CD4-positive, alpha-beta T cell (primary cell): ENCODE data around the gene CACUL1. TPM values are rescaled to one million over a fixed set of nuclear protein-coding genes. Genes with fewer than 3 reads are reported as not detected.

ENCODE experiments used
- ATAC-seq: fragments of 200-7000 bp; cut with Tn5 transposase; one replicate; pipeline ENCODE4 v1.10.0; 2022; ENCODE audit warnings: mild to moderate bottlenecking; ENCODE audit not compliant: poor library complexity
- CTCF ChIA-PET: fragments of 350-600 bp; sonication (Branson Sonifier 250); formaldehyde crosslinking; loops from one replicate; lab custom pipeline; 2021; ENCODE audit warnings: antibody characterized with exemption, inconsistent platforms; lab: Charles Lee
- POLR2A ChIA-PET: fragments of 350-600 bp; sonication (Branson Sonifier 250); formaldehyde crosslinking; loops from one replicate; lab custom pipeline; 2021; ENCODE audit warnings: antibody characterized with exemption, inconsistent platforms; lab: Charles Lee
- DNase-seq, 14 experiments: peaks; one replicate each; pipeline ENCODE4 v3.0.0-alpha.2; 2013 to 2020; ENCODE audit warnings: mixed read lengths in 2 of 14
- H3K27ac ChIP-seq, 2 donors: one replicate each; pipeline versions ENCODE4 v1.5.1 to v1.7.0; 2013; ENCODE audit warnings: low read length in 2 of 2, low read depth in 1 of 2, mild to moderate bottlenecking in 1 of 2
- H3K27me3 ChIP-seq, 2 experiments: 1 replicate in 1 of 2; 2 replicates in 1 of 2; pipeline versions ENCODE4 v1.6.1 to v1.7.0; 2013; ENCODE audit warnings: low read length in 2 of 2, control low read depth in 1 of 2, mild to moderate bottlenecking in 1 of 2, moderate library complexity in 1 of 2; ENCODE audit not compliant: insufficient read depth in 2 of 2, control insufficient read depth in 1 of 2
- H3K36me3 ChIP-seq: one replicate; pipeline ENCODE4 v1.6.1; 2013; ENCODE audit warnings: low read length, control low read depth; ENCODE audit not compliant: insufficient read depth
- H3K4me1 ChIP-seq: one replicate; pipeline ENCODE4 v1.6.1; 2013; ENCODE audit warnings: low read length, control low read depth; ENCODE audit not compliant: insufficient read depth
- H3K4me3 ChIP-seq: one replicate; pipeline ENCODE4 v1.5.1; 2013; ENCODE audit warnings: mild to moderate bottlenecking, low read length, moderate library complexity
- H3K9me3 ChIP-seq, 2 experiments: 1 replicate in 1 of 2; 2 replicates in 1 of 2; pipeline versions ENCODE4 v1.6.1 to v1.7.0; 2013; ENCODE audit warnings: low read length in 2 of 2, mild to moderate bottlenecking in 2 of 2, control low read depth in 1 of 2, moderate library complexity in 1 of 2; ENCODE audit not compliant: control insufficient read depth in 1 of 2, insufficient read depth in 1 of 2
- H3K27ac Mint-ChIP-seq: one replicate; pipeline ENCODE4 v1.8.0; 2020; ENCODE audit warnings: mixed read lengths
- H3K27me3 Mint-ChIP-seq: one replicate; pipeline ENCODE4 v1.8.0; 2021; ENCODE audit warnings: mixed read lengths
- H3K36me3 Mint-ChIP-seq: one replicate; pipeline ENCODE4 v1.8.0; 2021; ENCODE audit warnings: low read depth, mixed read lengths
- H3K4me1 Mint-ChIP-seq: one replicate; pipeline ENCODE4 v1.8.0; 2021; ENCODE audit warnings: low read depth, mixed read lengths
- H3K4me3 Mint-ChIP-seq: one replicate; pipeline ENCODE4 v1.8.0; 2020; ENCODE audit warnings: mild to moderate bottlenecking, mixed read lengths
- H3K9me3 Mint-ChIP-seq: one replicate; pipeline ENCODE4 v1.8.0; 2020; ENCODE audit warnings: mixed read lengths
- CTCF ChIP-seq: fragments of 200-600 bp; IDR thresholded peaks from one replicate; pipeline ENCODE4 v1.8.0; 2022; ENCODE audit warnings: antibody characterized with exemption, mild to moderate bottlenecking
- intact Hi-C, 2 experiments: fragments of 100-400 bp; cut with DNase I in 1 of 2; cut with micrococcal nuclease in 1 of 2; formaldehyde crosslinking; loops; one replicate each; pipeline versions ENCODE4 v1.15.1 to v1.9.0; 2023 to 2025; cut with DNase I, micrococcal nuclease
- total RNA-seq, 174 experiments: library from RNA in 2 of 174; stranded (reverse) in 2 of 174; gene quantifications; one replicate each; pipeline ENCODE4 v1.2.3 and lab custom pipeline; 2021 to 2026

CACUL1 gene
- total RNA-seq, 2 experiments from 2014 or later = 36.7 to 37.4 TPM

- Mint-ChIP-seq H3K27me3 (no peaks in the 10 kb centered on the region), H3K4me1 (peaks cover 76% of the 10 kb centered on the region), H3K9me3 (no peaks in the 10 kb centered on the region), H3K4me3 (peak overlapping the region; percentile 6), H3K27ac (peak overlapping the region; percentile 80), H3K36me3 (peaks cover 49% of the 10 kb centered on the region)
- ATAC-seq (no peak), DNase-seq (no peak)
- Histone ChIP-seq H3K36me3 (no peaks in the 10 kb centered on the region), H3K27me3 (no peaks in the 10 kb centered on the region), H3K27ac (no peak overlapping the region), H3K4me1 (peaks cover 17% of the 10 kb centered on the region), H3K4me3 (no peak overlapping the region), H3K9me3 (no peaks in the 10 kb centered on the region)
- POLR2A ChIA-PET = interaction anchor here (0.7 kb wide), 1 partner anchor 17 kb away, joined by 5 read pairs; no protein-coding TSS in a partner anchor
- intact Hi-C loops = no loop called here
- CTCF ChIA-PET = interaction anchor here (1.4 kb wide), 1 partner anchor 133 kb away, joined by 3 read pairs; no protein-coding TSS in a partner anchor
- TF ChIP-seq CTCF = no peak
These were observed 53.0 kb downstream of the CACUL1 start for GRCh38 chr10:118701529-118702323.

DNA sequence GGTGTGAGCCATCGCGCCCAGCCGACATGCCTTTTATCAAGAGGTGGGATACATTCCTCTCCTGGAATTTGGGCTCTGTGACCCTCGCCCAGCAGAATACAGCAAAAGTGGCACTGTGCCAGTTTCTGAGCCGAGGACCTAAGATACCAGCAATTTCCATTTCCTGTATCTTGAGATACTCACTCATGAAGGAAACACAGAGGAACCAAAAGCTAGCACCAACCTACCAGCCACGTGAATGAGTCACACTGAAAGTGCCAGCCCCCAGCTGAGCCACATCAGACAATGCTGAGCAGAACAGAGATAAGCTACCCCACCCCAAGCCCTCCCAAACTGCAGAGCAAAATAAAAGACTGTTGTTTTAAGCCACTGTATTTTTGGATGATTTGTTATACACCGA is 56.3 kb downstream of the CACUL1 start:
- Mint-ChIP-seq H3K27me3 (no peaks in the 10 kb centered on the region), H3K9me3 (no peaks in the 10 kb centered on the region), H3K36me3 (peaks cover 44% of the 10 kb centered on the region), H3K27ac (peak overlapping the region; percentile 80), H3K4me3 (peak overlapping the region; percentile 71), H3K4me1 (peaks cover 84% of the 10 kb centered on the region)
- Histone ChIP-seq H3K27ac (peak overlapping the region; percentile 46 to 50), H3K27me3 (no peaks in the 10 kb centered on the region), H3K4me1 (peaks cover 17% of the 10 kb centered on the region), H3K4me3 (peak overlapping the region; percentile 22), H3K9me3 (no peaks in the 10 kb centered on the region), H3K36me3 (no peaks in the 10 kb centered on the region)
- ChIA-PET CTCF (interaction anchor here (1.0 to 1.8 kb wide), 2 partner anchors 23 to 130 kb away, joined by 3 to 9 read pairs; no protein-coding TSS in a partner anchor), POLR2A (interaction anchor here (0.7 to 1.8 kb wide), 12 partner anchors 12 to 130 kb away, joined by 3 to 21 read pairs (median 4); partner anchors contain the start of gene CACUL1)
- no peak for TF ChIP-seq CTCF
- DNase-seq = peak; percentile 64 to 91 (median 80)
- ATAC-seq = peak; percentile 100
- intact Hi-C loops = loop anchor here (1.0 to 5.0 kb wide), 4 partner anchors 9 to 57 kb away; no protein-coding TSS in a partner anchor

DNA sequence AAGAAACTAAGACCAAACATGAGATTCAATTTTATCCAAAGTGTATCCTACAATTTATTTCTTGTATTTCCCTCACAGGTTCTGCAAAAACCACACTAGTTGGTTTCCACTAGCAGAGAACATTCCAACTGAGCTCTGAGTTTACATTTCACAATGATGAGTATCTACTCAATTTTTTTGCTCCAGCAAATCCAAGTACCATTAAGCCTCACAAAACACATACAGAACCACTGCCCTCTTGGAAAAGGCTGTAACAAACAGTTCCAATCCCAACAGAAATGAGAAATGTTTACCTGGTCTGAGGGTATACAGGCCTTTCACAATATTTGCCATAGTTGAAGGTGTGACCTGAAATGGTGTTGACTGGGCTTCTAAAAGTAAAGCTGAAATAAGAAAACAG is 59.9 kb downstream of the CACUL1 start:
- Histone ChIP-seq H3K9me3 (no peaks in the 10 kb centered on the region), H3K36me3 (peaks cover 5% of the 10 kb centered on the region), H3K27ac (no peak overlapping the region), H3K4me1 (peaks cover 13% of the 10 kb centered on the region), H3K27me3 (no peaks in the 10 kb centered on the region), H3K4me3 (no peak overlapping the region)
- no peak for DNase-seq
- TF ChIP-seq CTCF = no peak
- Mint-ChIP-seq H3K4me1 (peaks cover 69% of the 10 kb centered on the region), H3K27me3 (no peaks in the 10 kb centered on the region), H3K27ac (peak overlapping the region; percentile 77), H3K36me3 (peaks cover 52% of the 10 kb centered on the region), H3K9me3 (no peaks in the 10 kb centered on the region), H3K4me3 (peak overlapping the region; percentile 50)
- intact Hi-C loops = loop anchor here in 1 of 2 experiments (5.0 kb wide), 1 partner anchor 33 kb away; no protein-coding TSS in a partner anchor
- ChIA-PET CTCF (interaction anchor here (1.3 to 1.8 kb wide), 2 partner anchors 26 to 126 kb away, joined by 3 to 4 read pairs; no protein-coding TSS in a partner anchor), POLR2A (interaction anchor here (1.2 to 2.0 kb wide), 4 partner anchors 28 to 60 kb away, joined by 3 to 7 read pairs (median 3); partner anchors contain the start of gene CACUL1)
- ATAC-seq = no peak
